Fibroblast of lung (primary cell): ENCODE results near the gene ANKFY1.

Experiments
- CTCF ChIP-seq, 2 donors: IDR thresholded peaks in 1 of 2; conservative IDR thresholded peaks in 1 of 2; 1 replicate in 1 of 2; 2 replicates in 1 of 2; pipeline ENCODE4 v1.5.1; 2011 to 2012; ENCODE audit warnings: low read length in 2 of 2, control low read depth in 1 of 2, inconsistent platforms in 1 of 2, low read depth in 1 of 2, mild to moderate bottlenecking in 1 of 2
- EZH2 ChIP-seq: IDR thresholded peaks from 2 replicates; pipeline ENCODE4 v1.5.1; 2012; ENCODE audit warnings: low read length, control low read depth, mild to moderate bottlenecking; ENCODE audit errors: missing control alignments

- TF ChIP-seq CTCF (conservative IDR thresholded peaks at IDR 0.05 in 1 of 2, IDR thresholded peaks at IDR 0.05 in 1 of 2; ENCODE audit: low read depth in 1 of 2, low read length in 2 of 2) = no peak
- TF ChIP-seq EZH2 = no peak
Measured at GRCh38 chr17:4159761-4160160, 104.0 kb downstream of the ANKFY1 start.
